NCI-H526 treated with DMSO at 0.1 percent for 48 hours (cell line): ENCODE measurements around the gene PFKP.

Experiments used
- DNase-seq: peaks from one replicate; lab custom pipeline; 2025; lab: John Stamatoyannopoulos, UW

PFKP gene

GRCh38 chr10:3067118-3067858, at the start of gene PFKP:
TSS of gene PFKP (plus strand) at chr10:3067548. CDS start at chr10:3067596, 48 bp downstream.
- no peak for DNase-seq

GRCh38 chr10:3018247-3018646, 49.1 kb upstream of the PFKP start:
- DNase-seq = no peak

DNA sequence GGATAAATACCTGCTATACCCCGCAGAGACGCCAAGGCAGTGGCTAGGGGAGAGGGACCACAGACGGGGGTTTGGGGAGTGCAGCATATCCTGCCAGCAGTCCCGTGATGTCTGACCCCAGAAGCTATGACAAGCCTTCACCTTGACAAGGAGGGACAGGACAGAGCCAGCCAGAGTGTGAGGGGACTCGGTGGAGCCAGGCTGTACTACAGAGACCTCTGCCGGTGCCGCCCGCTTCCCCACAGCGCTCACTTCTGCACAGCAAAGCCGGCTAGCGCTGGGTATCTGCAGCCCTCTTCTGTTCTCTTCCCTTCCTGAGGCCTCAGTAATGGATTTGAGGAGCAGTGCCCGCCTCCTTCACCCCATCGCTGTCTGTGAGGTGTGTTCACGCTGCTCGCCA, 47.0 kb upstream of the PFKP start:
- no peak for DNase-seq

- DNase-seq = no peak
Measured at GRCh38 chr10:3020881-3021280, 46.5 kb upstream of the PFKP start.

- DNase-seq = no peak
Measured at GRCh38 chr10:3022027-3022426, 45.3 kb upstream of the PFKP start.

- no peak for DNase-seq
Measured at GRCh38 chr10:3023892-3024291, 43.5 kb upstream of the PFKP start.

GRCh38 chr10:3025026-3025683, 42.2 kb upstream of the PFKP start:
- no peak for DNase-seq

DNA sequence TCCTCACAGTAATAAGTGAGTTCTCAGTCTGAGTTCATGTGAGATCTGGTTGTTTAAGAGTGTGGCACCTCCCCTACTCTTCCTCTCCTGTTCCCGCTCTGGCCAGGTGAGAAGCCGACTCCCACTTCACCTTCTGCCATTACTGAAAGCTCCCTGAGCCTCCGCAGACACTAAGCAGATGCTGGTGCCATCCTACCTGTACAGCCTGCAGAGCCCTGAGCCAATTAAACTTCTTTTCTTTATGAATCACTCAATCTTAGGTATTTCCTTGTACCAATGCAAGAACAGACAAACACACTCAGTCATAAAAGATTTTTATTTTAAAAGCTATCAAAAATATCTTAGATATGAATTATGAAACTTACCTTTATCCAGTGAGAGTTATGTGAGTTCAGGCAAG, 39.5 kb upstream of the PFKP start:
- no peak for DNase-seq

DNA sequence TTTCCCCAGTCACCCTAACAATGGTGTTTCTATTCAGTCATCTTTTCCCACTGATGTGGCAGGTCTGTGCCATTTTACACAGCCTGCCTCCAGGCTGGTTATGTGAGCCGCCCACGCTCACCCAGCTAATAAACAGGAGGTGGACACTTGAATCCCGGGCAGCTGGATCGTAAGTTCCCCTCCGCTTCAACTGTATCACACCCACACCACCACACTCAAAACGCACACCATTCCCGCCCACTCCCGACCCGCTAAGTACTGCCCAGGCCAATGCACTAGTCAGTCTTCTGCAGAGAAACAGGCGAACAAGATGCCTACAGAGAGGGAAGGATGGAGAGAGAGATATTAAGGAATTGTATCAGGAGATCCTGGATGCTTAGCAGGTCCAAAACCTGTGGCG, 38.9 kb upstream of the PFKP start:
- DNase-seq = no peak

DNA sequence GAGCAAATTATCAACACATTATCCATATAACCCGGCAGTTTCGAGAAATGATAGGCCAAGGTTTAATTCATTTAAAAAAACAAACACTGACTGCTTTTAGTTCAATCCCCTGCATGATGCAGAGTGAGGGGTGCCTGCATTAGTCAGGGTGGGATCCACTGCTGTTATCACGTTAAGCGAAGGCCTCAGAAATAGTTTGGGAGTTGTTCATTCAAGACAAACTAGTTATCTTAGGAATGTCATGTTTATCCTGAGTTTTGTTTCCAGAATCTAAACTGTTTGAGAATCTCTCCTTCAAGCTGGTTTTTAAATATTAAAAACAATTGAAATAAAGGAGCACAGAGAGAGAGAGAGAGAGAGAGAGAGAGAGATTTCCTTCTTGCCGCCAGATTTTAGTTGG, 36.6 kb upstream of the PFKP start:
- no peak for DNase-seq

- no peak for DNase-seq
Measured at GRCh38 chr10:3031490-3031889, 35.9 kb upstream of the PFKP start.

- no peak for DNase-seq
Measured at GRCh38 chr10:3033925-3034324, 33.4 kb upstream of the PFKP start.

GRCh38 chr10:3034616-3035015, 32.7 kb upstream of the PFKP start:
- no peak for DNase-seq

DNA sequence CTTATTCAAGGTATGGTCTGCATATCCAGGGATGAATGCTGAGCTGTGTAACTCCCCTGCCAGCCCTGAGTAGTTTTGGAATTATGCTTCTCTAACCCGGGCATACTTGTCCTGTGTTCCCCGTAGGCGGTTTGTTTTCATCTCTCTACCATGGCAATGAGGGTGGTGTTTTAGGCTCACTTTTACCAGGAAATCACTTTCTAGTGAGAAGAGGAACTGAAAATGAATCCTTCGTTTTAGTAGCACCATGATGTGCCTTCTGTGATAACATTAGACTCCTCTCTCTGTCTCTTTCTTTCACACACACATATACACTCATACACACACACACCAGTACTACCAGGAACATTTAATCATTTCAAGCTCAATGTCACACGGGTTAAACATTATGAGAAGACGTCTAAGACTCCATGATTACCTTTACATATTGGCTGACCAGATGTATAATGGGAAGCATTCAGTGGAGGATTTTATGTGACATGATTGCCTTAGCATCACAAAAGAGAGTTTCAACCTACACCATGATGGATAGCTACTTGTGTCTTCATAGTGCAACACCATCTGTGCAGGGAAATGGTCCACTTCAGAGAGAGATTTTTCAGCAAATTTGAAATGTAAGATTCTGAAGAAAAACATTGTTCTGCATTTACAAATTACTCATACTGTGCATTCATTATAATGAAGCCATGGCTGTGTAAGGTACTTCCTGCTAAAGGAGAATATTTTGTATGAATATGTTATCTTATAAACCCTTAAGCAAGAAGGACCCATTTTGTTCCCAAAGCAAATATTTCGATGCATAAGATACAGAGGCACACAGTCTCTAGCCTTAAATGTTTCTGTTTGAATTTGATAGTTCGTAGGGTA, 31.0 kb upstream of the PFKP start:
- no peak for DNase-seq

- DNase-seq = no peak
Measured at GRCh38 chr10:3037182-3037581, 30.2 kb upstream of the PFKP start.

GRCh38 chr10:3040069-3040468, 27.3 kb upstream of the PFKP start:
- no peak for DNase-seq

DNA sequence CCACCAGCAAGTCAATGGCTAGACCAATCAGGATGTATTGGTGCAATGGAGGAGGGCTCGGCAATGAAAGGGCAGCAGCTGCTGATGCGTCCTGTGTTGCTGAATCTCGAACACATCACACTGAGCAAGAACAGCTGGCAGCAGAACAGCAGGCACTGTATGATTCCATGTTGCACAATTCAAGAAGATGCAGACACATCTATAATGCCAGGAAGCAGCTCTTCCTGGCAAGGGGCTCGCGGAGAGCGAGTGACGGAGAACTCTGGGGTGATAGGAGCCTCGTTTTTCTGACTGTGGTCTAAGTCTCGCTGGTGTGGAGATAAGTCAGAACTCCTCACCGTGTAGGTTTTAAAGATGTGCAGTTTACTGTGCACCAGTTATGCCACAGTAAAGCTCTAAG, 24.8 kb upstream of the PFKP start:
- DNase-seq = no peak

- peak; percentile 12 for DNase-seq
Measured at GRCh38 chr10:3043512-3044368, 23.6 kb upstream of the PFKP start.

GRCh38 chr10:3045471-3046209, 21.7 kb upstream of the PFKP start:
- DNase-seq = no peak

DNA sequence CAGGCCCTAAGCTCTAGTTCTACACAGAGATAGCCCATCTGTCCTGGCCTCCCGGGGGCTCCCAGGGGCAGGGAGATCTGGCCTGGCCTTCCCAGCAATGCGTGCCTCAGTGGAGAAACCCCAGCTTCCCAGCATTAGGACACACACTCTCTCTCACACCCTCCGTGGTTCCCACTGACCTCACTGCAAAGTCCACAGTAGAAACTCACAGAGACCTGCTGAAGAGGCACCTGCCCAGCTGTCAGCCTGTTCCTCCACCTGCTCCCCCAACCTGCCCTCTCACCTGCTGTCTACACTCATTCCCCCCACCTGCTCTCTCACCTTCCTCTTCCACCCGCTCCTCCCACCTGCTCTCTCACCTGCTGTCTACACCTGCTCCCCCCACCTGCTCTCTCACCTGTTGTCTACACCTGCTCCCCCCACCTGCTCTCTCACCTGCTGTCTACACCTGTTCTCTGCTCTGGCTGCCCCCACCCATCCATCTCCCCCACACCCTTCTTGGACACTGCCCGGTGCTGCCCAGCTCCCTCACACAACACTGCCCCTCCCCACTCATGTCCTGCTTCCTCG, 21.1 kb upstream of the PFKP start:
- DNase-seq = no peak
